H9 (cell line): ENCODE measurements around the gene TPPP2. TPM values are rescaled to one million over a fixed set of nuclear protein-coding genes. Genes with fewer than 3 reads are reported as not detected.

Source experiments
- DNase-seq: peaks from one replicate; pipeline ENCODE4 v3.0.0-alpha.2; 2017
- H2AFZ ChIP-seq: one replicate; pipeline ENCODE4 v1.6.1; 2013; ENCODE audit warnings: mild to moderate bottlenecking, low read length, control low read depth, moderate library complexity
- H2AK5ac ChIP-seq: 2 replicates; pipeline ENCODE4 v1.6.1; 2013; ENCODE audit warnings: low read length, control low read depth, mixed read lengths; ENCODE audit not compliant: insufficient read length
- H2BK120ac ChIP-seq: one replicate; pipeline ENCODE4 v1.6.1; 2013; ENCODE audit warnings: low read depth, mild to moderate bottlenecking, low read length, control low read depth, inconsistent platforms; ENCODE audit not compliant: poor library complexity, severe bottlenecking
- H2BK12ac ChIP-seq: 2 replicates; pipeline ENCODE4 v1.6.1; 2013; ENCODE audit warnings: low read length, control low read depth, mixed read lengths, low read depth; ENCODE audit not compliant: insufficient read length
- H2BK15ac ChIP-seq: 2 replicates; pipeline ENCODE4 v1.6.1; 2013; ENCODE audit warnings: low read depth, low read length, control low read depth
- H2BK20ac ChIP-seq: one replicate; pipeline ENCODE4 v1.6.1; 2013; ENCODE audit warnings: low read depth, mild to moderate bottlenecking, low read length, control low read depth, inconsistent platforms; ENCODE audit not compliant: poor library complexity, severe bottlenecking
- H2BK5ac ChIP-seq: 2 replicates; pipeline ENCODE4 v1.6.1; 2013; ENCODE audit warnings: low read length, control low read depth, mixed read lengths; ENCODE audit not compliant: insufficient read length
- H3K14ac ChIP-seq: 2 replicates; pipeline ENCODE4 v1.6.1; 2013; ENCODE audit warnings: low read length, control low read depth; ENCODE audit not compliant: insufficient read depth
- H3K18ac ChIP-seq: 2 replicates; pipeline ENCODE4 v1.6.1; 2013; ENCODE audit warnings: low read depth, mild to moderate bottlenecking, mixed read lengths, low read length, control low read depth; ENCODE audit not compliant: insufficient read length
- H3K23ac ChIP-seq: 2 replicates; pipeline ENCODE4 v1.6.1; 2013; ENCODE audit warnings: low read length, control low read depth, mixed read lengths, low read depth; ENCODE audit not compliant: insufficient read length
- H3K23me2 ChIP-seq: 2 replicates; pipeline ENCODE4 v1.6.1; 2013; ENCODE audit warnings: low read depth, mild to moderate bottlenecking, mixed read lengths, low read length, control low read depth; ENCODE audit not compliant: insufficient read length, poor library complexity, severe bottlenecking
- H3K27ac ChIP-seq: 2 replicates; pipeline ENCODE4 v1.5.1; 2013; ENCODE audit warnings: low read length, control low read depth, mixed read lengths, low read depth; ENCODE audit not compliant: insufficient read length
- H3K27me3 ChIP-seq: 2 replicates; pipeline ENCODE4 v1.6.1; 2013; ENCODE audit warnings: low read length, control low read depth, inconsistent platforms; ENCODE audit not compliant: insufficient read depth
- H3K4ac ChIP-seq: 2 replicates; pipeline ENCODE4 v1.6.1; 2013; ENCODE audit warnings: low read depth, mild to moderate bottlenecking, control low read depth, inconsistent platforms, low read length, moderate library complexity
- H3K4me1 ChIP-seq: 2 replicates; pipeline ENCODE4 v1.6.1; 2013; ENCODE audit warnings: low read length, control low read depth, inconsistent platforms; ENCODE audit not compliant: insufficient read depth
- H3K4me2 ChIP-seq: 2 replicates; pipeline ENCODE4 v1.6.1; 2013; ENCODE audit warnings: low read length, control low read depth, mixed read lengths; ENCODE audit not compliant: insufficient read length, insufficient read depth
- H3K56ac ChIP-seq: 2 replicates; pipeline ENCODE4 v1.6.1; 2013; ENCODE audit warnings: low read depth, mild to moderate bottlenecking, mixed read lengths, low read length, control low read depth; ENCODE audit not compliant: insufficient read length
- H3K79me1 ChIP-seq: 2 replicates; pipeline ENCODE4 v1.6.1; 2013; ENCODE audit warnings: low read depth, mild to moderate bottlenecking, moderate library complexity, low read length, control low read depth, inconsistent platforms; ENCODE audit not compliant: insufficient read depth, poor library complexity, severe bottlenecking
- H3K79me2 ChIP-seq: 2 replicates; pipeline ENCODE4 v1.6.1; 2013; ENCODE audit warnings: low read length, control low read depth, inconsistent platforms; ENCODE audit not compliant: insufficient read depth
- H3K9ac ChIP-seq: 2 replicates; pipeline ENCODE4 v1.6.1; 2013; ENCODE audit warnings: low read length, control low read depth, mixed read lengths; ENCODE audit not compliant: insufficient read length; ENCODE audit errors: extremely low read depth
- H3K9me3 ChIP-seq: one replicate; pipeline ENCODE4 v1.6.1; 2013; ENCODE audit warnings: low read depth, low read length, inconsistent platforms; ENCODE audit not compliant: control insufficient read depth
- H3T11ph ChIP-seq: one replicate; pipeline ENCODE4 v1.6.1; 2013; ENCODE audit warnings: mild to moderate bottlenecking, low read length, control low read depth, inconsistent platforms
- H4K20me1 ChIP-seq: one replicate; pipeline ENCODE4 v1.6.1; 2013; ENCODE audit not compliant: control insufficient read depth, insufficient read length, insufficient read depth
- H4K5ac ChIP-seq: 2 replicates; pipeline ENCODE4 v1.6.1; 2013; ENCODE audit warnings: low read depth, mild to moderate bottlenecking, mixed read lengths, low read length, control low read depth; ENCODE audit not compliant: insufficient read length
- H4K8ac ChIP-seq: replicated peaks from 2 replicates; pipeline ENCODE4 v1.6.1; 2013; ENCODE audit warnings: low read length, control low read depth, mixed read lengths, low read depth; ENCODE audit not compliant: insufficient read length
- H4K91ac ChIP-seq: 2 replicates; pipeline ENCODE4 v1.6.1; 2013; ENCODE audit warnings: low read depth, mild to moderate bottlenecking, moderate library complexity, mixed read lengths, low read length, control low read depth; ENCODE audit not compliant: insufficient read length
- H3K27ac Mint-ChIP-seq, 3 experiments: 2 replicates in 2 of 3; 3 replicates in 1 of 3; pipeline ENCODE4 v1.8.0; 2020 to 2021; ENCODE audit warnings: mixed read lengths in 3 of 3, mild to moderate bottlenecking in 1 of 3, moderate library complexity in 1 of 3
- H3K27me3 Mint-ChIP-seq: 2 replicates; pipeline ENCODE4 v1.8.0; 2021; ENCODE audit warnings: low read depth, mild to moderate bottlenecking, moderate library complexity, mixed read lengths
- H3K36me3 Mint-ChIP-seq, 3 experiments: 2 replicates in 2 of 3; 3 replicates in 1 of 3; pipeline ENCODE4 v1.8.0; 2020 to 2021; ENCODE audit warnings: low read depth in 3 of 3, mixed read lengths in 3 of 3; ENCODE audit not compliant: insufficient read depth in 1 of 3
- H3K4me1 Mint-ChIP-seq, 2 experiments: 2 replicates each; pipeline ENCODE4 v1.8.0; 2020; ENCODE audit warnings: mixed read lengths in 2 of 2
- H3K4me3 Mint-ChIP-seq, 2 experiments: 2 replicates in 1 of 2; 3 replicates in 1 of 2; pipeline ENCODE4 v1.8.0; 2020 to 2021; ENCODE audit warnings: mild to moderate bottlenecking in 2 of 2, mixed read lengths in 2 of 2, moderate library complexity in 1 of 2
- H3K9me3 Mint-ChIP-seq, 2 experiments: 2 replicates in 1 of 2; 3 replicates in 1 of 2; pipeline ENCODE4 v1.8.0; 2020; ENCODE audit warnings: mild to moderate bottlenecking in 2 of 2, mixed read lengths in 2 of 2, moderate library complexity in 1 of 2
- CTCF ChIP-seq: fragments of 200-600 bp; sonication (generic); conservative IDR thresholded peaks from 3 replicates; pipeline ENCODE4 v1.8.0; 2021; ENCODE audit warnings: antibody characterized with exemption, mild to moderate bottlenecking
- WGBS: extraction: QIAGEN DNeasy Blood & Tissue Kit; methylation state at CpG from one replicate; pipeline ENCODE4 v1.1.7; 2013; ENCODE audit warnings: missing lambda C conversion rate, low lambda C conversion rate, mixed read lengths; ENCODE audit not compliant: insufficient read length; ENCODE audit errors: extremely low coverage; 5-methylcytosine and 5-hydroxymethylcytosine counted together
- total RNA-seq: library from RNA; stranded (reverse); gene quantifications from 2 replicates; pipeline ENCODE4 v1.2.1, GENCODE V29; 2021

Gene TPPP2
- total RNA-seq, 1 experiment from 2014 or later: not detected

GRCh38 chr14:21014761-21015190 is 15.2 kb upstream of the TPPP2 start:
- DNase-seq: peak; percentile 85
- Histone ChIP-seq H3K18ac (no peak overlapping the region), H3T11ph (no peak overlapping the region), H2AFZ (no peak overlapping the region), H2BK5ac (no peak overlapping the region), H3K27me3 (no peaks in the 10 kb centered on the region), H2BK120ac (no peak overlapping the region), H3K56ac (no peak overlapping the region), H3K14ac (no peak overlapping the region), H4K5ac (no peak overlapping the region), H4K20me1 (no peaks in the 10 kb centered on the region), H3K79me1 (no peaks in the 10 kb centered on the region), H3K4me2 (no peak overlapping the region), H2BK12ac (no peak overlapping the region), H3K23me2 (no peaks in the 10 kb centered on the region), H3K4me1 (no peaks in the 10 kb centered on the region; the same call in 1 of the 2 replicates), H2AK5ac (no peak overlapping the region), H3K9me3 (no peaks in the 10 kb centered on the region), H3K4ac (no peak overlapping the region), H2BK20ac (no peak overlapping the region), H4K8ac (no peak overlapping the region), H4K91ac (no peak overlapping the region), H3K79me2 (no peaks in the 10 kb centered on the region), H3K9ac (no peak overlapping the region), H3K23ac (no peak overlapping the region), H3K27ac (no peak overlapping the region), H2BK15ac (no peak overlapping the region)
- peaks cover 9% of the 10 kb centered on the region for H3K27me3 Mint-ChIP-seq
- peak overlapping the region in 1 of 3 experiments; percentile 57; a peak in 1 of 7 replicates for H3K27ac Mint-ChIP-seq
- H3K4me1 Mint-ChIP-seq: peaks cover 7 to 12% of the 10 kb centered on the region in 2 experiments
- no peak overlapping the region for H3K4me3 Mint-ChIP-seq
- peaks cover 2 to 5% (median 2%) of the 10 kb centered on the region in 3 experiments; a peak in 3 of 7 replicates for H3K36me3 Mint-ChIP-seq
- TF ChIP-seq CTCF: peak; percentile 95
- H3K9me3 Mint-ChIP-seq: no peaks in the 10 kb centered on the region
- no CpG with 5 or more reads among the region's 4 CpGs for WGBS
